Measurements from ENCODE around the gene ZNF581.

ZNF581 gene

DNA sequence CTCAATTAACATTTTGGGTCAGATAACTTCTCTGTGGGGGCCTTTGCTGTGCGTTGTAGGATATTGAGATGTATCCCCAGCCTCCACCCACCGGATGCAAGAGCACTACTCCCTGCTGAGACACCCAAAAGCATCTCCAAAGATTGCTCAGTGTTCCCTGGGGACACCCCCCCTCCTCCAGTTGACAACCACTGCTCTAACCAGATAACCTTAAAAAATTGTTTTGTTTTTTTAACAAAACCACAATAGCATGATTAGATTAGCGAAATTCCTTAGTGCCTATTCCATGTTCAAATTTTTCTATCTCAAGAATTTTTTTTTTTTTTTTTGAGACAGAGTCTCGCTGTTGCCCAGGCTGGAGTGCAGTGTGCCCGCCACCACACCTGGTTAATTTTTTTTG lies 29.0 kb downstream of the ZNF581 start:
- H3K4me3 ChIP-seq (ENCODE audit: low read depth, low read length), result no peak overlapping the region
- no peak for DNase-seq (ENCODE audit: low read depth)
- TF ChIP-seq, protein P1, sequence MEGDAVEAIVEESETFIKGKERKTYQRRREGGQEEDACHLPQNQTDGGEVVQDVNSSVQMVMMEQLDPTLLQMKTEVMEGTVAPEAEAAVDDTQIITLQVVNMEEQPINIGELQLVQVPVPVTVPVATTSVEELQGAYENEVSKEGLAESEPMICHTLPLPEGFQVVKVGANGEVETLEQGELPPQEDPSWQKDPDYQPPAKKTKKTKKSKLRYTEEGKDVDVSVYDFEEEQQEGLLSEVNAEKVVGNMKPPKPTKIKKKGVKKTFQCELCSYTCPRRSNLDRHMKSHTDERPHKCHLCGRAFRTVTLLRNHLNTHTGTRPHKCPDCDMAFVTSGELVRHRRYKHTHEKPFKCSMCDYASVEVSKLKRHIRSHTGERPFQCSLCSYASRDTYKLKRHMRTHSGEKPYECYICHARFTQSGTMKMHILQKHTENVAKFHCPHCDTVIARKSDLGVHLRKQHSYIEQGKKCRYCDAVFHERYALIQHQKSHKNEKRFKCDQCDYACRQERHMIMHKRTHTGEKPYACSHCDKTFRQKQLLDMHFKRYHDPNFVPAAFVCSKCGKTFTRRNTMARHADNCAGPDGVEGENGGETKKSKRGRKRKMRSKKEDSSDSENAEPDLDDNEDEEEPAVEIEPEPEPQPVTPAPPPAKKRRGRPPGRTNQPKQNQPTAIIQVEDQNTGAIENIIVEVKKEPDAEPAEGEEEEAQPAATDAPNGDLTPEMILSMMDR (IDR thresholded peaks at IDR 0.05; ENCODE audit: insufficient read depth, low read depth, low read length, missing control alignments), result no peak

DNA sequence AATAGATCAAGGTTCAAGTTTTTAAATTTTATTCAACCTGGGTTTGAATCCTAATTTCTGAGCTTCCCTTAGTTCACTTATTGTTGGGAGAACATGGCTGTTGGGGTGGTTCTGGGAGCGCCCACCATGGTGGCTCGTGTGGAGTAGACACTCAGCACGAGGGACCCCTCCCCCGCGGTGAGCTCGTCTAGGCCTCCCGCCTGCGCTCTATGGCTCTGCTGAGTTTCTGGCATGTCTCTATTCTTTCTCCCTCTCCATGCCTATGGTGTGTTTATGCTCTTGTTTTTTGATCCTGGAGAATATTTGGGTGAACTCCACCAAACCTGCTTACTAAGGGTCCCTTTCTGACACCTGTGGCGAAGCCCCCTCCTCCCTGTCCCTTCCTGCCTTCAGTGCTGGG lies 30.0 kb downstream of the ZNF581 start:
- H3K4me3 ChIP-seq (ENCODE audit: low read depth, low read length), result no peak overlapping the region
- DNase-seq (ENCODE audit: low read depth), result no peak
- TF ChIP-seq, protein P1 (IDR thresholded peaks at IDR 0.05; ENCODE audit: insufficient read depth, low read depth, low read length, missing control alignments), result no peak

DNA sequence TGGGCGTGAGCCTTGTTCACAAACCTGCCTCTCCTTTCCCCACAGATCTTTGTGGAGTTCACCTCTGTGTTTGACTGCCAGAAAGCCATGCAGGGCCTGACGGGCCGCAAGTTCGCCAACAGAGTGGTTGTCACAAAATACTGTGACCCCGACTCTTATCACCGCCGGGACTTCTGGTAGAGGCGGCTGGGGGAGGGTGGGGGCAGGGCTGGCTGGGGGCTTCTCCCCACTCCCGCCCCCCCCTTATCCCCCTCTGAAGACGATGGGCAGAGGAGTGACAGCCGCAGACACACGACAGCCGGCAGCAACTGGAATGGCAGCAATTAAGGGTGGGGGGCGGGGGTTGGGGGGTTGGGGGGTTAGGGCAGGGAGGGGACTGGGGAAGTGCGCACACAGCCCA lies 30.4 kb downstream of the ZNF581 start:
- H3K4me3 ChIP-seq (ENCODE audit: low read depth, low read length), result no peak overlapping the region
- TF ChIP-seq, protein P1 (IDR thresholded peaks at IDR 0.05; ENCODE audit: insufficient read depth, low read depth, low read length, missing control alignments), result no peak
- no peak for DNase-seq (ENCODE audit: low read depth)

DNA sequence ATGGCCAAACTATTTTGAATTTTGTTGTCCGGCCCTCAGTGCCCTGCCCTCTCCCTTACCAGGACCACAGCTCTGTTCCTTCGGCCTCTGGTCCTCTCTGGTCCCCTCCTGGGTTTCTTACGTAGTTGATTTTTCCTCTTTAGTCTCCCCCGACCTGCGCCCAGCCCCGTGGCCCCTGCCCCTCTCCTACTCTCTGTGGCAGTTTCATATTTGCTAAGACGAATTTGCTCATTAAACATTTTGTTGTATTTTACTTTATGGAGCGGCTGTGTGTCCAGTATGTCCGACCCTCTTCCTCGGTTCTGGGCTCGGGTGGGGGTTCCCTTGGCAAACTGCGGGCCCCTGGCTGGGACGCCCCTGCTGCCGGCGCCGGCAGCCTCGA lies 31.0 kb downstream of the ZNF581 start:
- TF ChIP-seq, protein P1 (IDR thresholded peaks at IDR 0.05; ENCODE audit: insufficient read depth, low read depth, low read length, missing control alignments), result no peak
- DNase-seq (ENCODE audit: low read depth), result no peak
- H3K4me3 ChIP-seq (ENCODE audit: low read depth, low read length), result peak overlapping the region; percentile 33

DNA sequence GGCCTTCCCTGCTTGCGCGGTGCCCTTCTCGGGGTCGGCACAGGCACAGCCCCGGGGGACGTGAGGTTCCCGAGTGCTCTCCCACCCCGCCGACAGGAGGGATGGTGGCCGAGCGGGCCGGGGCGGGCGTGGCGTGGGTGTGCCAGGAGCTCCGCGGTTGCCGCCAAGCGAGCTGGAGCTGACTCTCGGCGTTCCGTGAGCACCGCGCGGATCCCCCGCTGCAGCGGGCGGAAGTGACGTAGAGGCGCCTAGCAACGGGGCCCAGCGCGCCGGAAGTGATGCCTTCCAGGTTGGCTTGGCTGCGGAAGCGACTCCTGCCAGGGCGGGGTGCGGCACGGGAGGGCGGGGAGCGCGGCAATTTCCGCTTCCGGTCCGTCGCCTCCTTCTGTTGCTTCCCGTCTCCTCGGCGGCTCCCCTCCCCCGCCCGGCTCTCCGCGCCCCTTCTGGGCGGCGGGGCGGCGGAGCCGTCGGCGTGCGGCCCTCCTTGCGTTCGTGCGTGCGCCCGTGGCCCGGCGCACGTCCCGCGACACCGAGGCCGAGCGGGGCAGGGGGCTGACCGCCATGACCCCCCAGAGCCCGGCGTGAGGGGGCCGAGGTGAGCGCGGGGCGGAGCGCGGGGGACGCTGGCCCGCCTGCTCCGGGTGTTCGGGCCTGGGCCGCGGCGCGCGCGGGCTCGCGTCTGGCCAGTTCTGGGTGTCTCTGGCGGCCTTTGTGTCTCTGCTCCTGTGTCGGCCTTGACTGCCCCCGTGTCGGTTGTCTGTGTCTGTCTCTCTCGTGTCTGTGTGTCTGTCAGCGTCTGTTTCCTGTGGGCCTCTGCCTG lies 31.6 kb downstream of the ZNF581 start, which contains the start of gene EPN1:
Gene EPN1, plus strand, starts transcription at position 386 of the 820 bp plus-strand sequence. CDS start 3,402 bp downstream, outside the sequence.
- peak within 1 kb of the TSS; percentile 96 for H3K4me3 ChIP-seq (ENCODE audit: low read depth, low read length)
- DNase-seq (ENCODE audit: low read depth), result peak; percentile 98
- TF ChIP-seq, protein P1 (IDR thresholded peaks at IDR 0.05; ENCODE audit: insufficient read depth, low read depth, low read length, missing control alignments), result no peak

DNA sequence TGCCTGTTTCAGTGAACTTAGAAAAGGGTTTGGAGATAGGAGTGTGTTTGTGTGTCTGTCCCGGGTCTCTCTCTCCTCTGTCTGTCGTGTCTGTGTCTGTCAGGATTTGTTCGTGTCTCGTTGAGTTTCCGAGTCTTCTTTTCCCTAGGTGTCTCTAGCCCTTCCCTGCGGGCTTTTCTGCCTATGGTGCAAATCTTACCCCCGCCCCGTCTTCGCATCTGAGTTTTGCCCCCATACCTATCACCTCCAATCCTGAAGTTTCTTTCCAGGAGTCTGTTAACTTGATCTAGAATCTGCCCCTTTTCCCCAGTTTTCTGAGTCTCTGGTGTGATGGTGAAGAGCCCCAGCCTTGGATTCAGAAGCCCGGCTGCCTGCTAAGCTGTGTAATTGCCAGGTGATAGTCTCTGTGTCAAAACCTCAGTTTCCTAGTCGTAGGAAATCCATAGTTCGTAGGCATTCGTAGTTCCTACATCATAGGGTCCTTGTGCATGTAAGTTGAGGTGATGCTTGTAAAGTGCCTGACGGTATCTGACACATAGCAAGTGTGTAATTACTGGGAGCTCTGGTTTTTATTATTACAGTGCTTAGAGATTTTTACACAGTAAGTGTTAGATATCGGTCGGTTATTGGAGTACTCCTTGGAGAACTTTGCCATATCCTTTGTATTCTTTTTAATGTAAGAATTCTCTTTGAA lies 32.4 kb downstream of the ZNF581 start:
- TF ChIP-seq, protein P1 (IDR thresholded peaks at IDR 0.05; ENCODE audit: insufficient read depth, low read depth, low read length, missing control alignments), result no peak
- no peak for DNase-seq (ENCODE audit: low read depth)
- peak overlapping the region; percentile 96 for H3K4me3 ChIP-seq (ENCODE audit: low read depth, low read length)

Measured in GM12865 (cell line).